ENCODE measurements around the gene RAD51B.
"Not testable (repeated sequence)": the region's sequence is repeated elsewhere in the genome, so short reads cannot be mapped to it uniquely, and the experiment has no call there.

The RAD51B gene

GRCh38 chr14:68018598-68018997, 199.0 kb downstream of the RAD51B start:
- TF ChIP-seq, protein P1, sequence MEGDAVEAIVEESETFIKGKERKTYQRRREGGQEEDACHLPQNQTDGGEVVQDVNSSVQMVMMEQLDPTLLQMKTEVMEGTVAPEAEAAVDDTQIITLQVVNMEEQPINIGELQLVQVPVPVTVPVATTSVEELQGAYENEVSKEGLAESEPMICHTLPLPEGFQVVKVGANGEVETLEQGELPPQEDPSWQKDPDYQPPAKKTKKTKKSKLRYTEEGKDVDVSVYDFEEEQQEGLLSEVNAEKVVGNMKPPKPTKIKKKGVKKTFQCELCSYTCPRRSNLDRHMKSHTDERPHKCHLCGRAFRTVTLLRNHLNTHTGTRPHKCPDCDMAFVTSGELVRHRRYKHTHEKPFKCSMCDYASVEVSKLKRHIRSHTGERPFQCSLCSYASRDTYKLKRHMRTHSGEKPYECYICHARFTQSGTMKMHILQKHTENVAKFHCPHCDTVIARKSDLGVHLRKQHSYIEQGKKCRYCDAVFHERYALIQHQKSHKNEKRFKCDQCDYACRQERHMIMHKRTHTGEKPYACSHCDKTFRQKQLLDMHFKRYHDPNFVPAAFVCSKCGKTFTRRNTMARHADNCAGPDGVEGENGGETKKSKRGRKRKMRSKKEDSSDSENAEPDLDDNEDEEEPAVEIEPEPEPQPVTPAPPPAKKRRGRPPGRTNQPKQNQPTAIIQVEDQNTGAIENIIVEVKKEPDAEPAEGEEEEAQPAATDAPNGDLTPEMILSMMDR (conservative IDR thresholded peaks at IDR 0.05; ENCODE audit: low read depth, low read length), result no peak
- peak; percentile 82 for DNase-seq (ENCODE audit: low read depth)

GRCh38 chr14:68020493-68020892, 200.9 kb downstream of the RAD51B start:
- DNase-seq (ENCODE audit: low read depth), result no peak
- no peak overlapping the region for H3K4me3 ChIP-seq (ENCODE audit: low read length)
- TF ChIP-seq, protein P1 (conservative IDR thresholded peaks at IDR 0.05; ENCODE audit: low read depth, low read length), result no peak

More at GRCh38 chr14:68018598-68018997, 199.0 kb downstream of the RAD51B start:
- H3K4me3 ChIP-seq (ENCODE audit: low read length), result no peak overlapping the region

- DNase-seq (ENCODE audit: low read depth), result no peak
- no peak overlapping the region for H3K4me3 ChIP-seq (ENCODE audit: low read length)
- TF ChIP-seq, protein P1 (conservative IDR thresholded peaks at IDR 0.05; ENCODE audit: low read depth, low read length), result no peak
Measured at GRCh38 chr14:68020999-68021663, 201.6 kb downstream of the RAD51B start.

- peak; percentile 59 for DNase-seq (ENCODE audit: low read depth)
- TF ChIP-seq, protein P1 (conservative IDR thresholded peaks at IDR 0.05; ENCODE audit: low read depth, low read length), result no peak
- H3K4me3 ChIP-seq (ENCODE audit: low read length), result no peak overlapping the region
Measured at GRCh38 chr14:68027276-68027675, 207.7 kb downstream of the RAD51B start.

GRCh38 chr14:68028075-68028474, 208.5 kb downstream of the RAD51B start:
- no peak overlapping the region for H3K4me3 ChIP-seq (ENCODE audit: low read length)
- TF ChIP-seq, protein P1 (conservative IDR thresholded peaks at IDR 0.05; ENCODE audit: low read depth, low read length), result no peak
- no peak for DNase-seq (ENCODE audit: low read depth)

DNA sequence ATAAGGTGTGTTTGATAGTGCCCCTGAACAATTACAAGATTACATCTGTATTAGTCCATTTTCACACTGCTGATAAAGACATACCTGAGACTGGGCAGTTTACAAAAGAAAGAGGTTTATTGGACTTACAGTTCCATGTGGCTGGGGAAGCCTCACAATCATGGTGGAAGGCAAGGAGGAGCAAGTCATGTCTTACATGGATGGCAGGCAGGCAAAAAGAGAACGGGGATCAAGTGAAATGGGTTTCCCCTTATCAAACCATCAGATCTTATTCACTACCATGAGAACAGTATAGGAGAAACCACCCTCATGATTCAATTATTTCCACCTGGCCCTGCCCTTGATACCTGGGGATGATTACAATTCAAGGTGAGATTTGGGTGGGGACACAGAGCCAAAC, 211.4 kb downstream of the RAD51B start:
- not testable (repeated sequence) for DNase-seq (ENCODE audit: low read depth); H3K4me3 ChIP-seq (ENCODE audit: low read length)

DNA sequence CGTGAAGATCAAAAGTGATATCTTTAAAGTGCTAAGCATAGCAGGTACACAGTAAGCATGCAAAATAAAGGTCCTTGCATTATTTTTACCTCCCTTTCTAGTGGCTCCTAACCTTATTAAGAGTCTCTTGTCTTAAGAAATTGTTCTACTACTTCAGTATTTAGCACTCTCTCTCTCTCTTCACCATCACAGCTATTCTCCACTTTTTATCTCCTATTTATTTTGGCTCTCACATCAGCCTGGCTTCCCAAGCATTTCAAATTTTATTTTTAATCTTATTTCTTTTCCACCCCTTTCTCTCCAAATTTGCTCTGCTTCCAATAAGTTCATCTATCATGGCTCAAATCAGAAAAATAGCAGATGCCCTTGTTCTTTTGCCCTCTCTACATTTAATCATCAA, 212.6 kb downstream of the RAD51B start:
- H3K4me3 ChIP-seq (ENCODE audit: low read length), result no peak overlapping the region
- no peak for DNase-seq (ENCODE audit: low read depth)
- TF ChIP-seq, protein P1 (conservative IDR thresholded peaks at IDR 0.05; ENCODE audit: low read depth, low read length), result no peak
